ENCODE measurements around the gene MYCBP. TPM values are rescaled to one million over a fixed set of nuclear protein-coding genes. Genes with fewer than 3 reads are reported as not detected.

Gene MYCBP
- total and polyA plus RNA-seq, 2 of the 13 experiments (the other 11 are each of a cell fraction or from before 2014, with no cell fraction given): 11.4 to 30.4 TPM

DNA sequence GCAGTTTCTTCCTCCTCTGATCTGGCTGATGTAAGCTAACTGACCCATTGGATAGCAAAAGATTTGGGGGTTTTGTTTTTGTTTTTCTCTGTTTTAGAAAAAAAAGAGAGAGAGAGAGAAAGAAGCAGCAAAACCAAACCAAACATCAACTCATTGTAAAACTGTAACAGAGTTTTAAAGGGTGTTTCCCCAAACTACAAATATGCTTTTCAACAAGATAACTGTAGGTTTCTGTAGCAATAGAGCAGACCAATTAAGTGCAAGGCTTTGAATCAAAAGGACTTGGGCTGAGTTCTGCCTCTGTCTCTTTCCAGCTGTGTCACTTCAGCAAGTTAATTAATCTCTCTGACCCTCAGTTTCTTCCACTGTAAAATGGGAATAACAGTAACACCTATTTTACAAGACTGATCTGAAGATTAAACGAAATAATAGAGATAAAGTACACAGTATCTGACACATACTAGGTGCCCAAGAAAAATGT lies 58.1 kb downstream of the MYCBP start:
- no peak for FAIRE-seq
- TF ChIP-seq, protein P1, sequence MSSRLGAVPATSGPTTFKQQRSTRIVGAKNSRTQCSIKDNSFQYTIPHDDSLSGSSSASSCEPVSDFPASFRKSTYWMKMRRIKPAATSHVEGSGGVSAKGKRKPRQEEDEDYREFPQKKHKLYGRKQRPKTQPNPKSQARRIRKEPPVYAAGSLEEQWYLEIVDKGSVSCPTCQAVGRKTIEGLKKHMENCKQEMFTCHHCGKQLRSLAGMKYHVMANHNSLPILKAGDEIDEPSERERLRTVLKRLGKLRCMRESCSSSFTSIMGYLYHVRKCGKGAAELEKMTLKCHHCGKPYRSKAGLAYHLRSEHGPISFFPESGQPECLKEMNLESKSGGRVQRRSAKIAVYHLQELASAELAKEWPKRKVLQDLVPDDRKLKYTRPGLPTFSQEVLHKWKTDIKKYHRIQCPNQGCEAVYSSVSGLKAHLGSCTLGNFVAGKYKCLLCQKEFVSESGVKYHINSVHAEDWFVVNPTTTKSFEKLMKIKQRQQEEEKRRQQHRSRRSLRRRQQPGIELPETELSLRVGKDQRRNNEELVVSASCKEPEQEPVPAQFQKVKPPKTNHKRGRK (CRISPR knock-in tag; IDR thresholded peaks at IDR 0.05): no peak
- peak in 1 of 2 experiments; percentile 35; a peak in 1 of 4 replicates for TF ChIP-seq MAFK (conservative IDR thresholded peaks at IDR 0.05 in 1 of 2, IDR thresholded peaks at IDR 0.05 in 1 of 2; ENCODE audit: low read length in 2 of 2)
- Histone ChIP-seq H3K79me2 (ENCODE audit: insufficient read depth, low read length) (no peaks in the 10 kb centered on the region), H3K4me2 (ENCODE audit: low read depth, low read length) (no peak overlapping the region), H3K4me3 (replicated peaks in 1 of 3; ENCODE audit: insufficient read depth in 1 of 3, low read depth in 2 of 3, low read length in 3 of 3) (no peak overlapping the region), H3K36me3 (replicated peaks in 1 of 2; ENCODE audit: control insufficient read depth in 1 of 2, insufficient read depth in 2 of 2, low read length in 2 of 2) (no peaks in the 10 kb centered on the region), H3K27ac (ENCODE audit: extremely low read length, insufficient read depth, low read length) (no peak overlapping the region), H4K20me1 (ENCODE audit: insufficient read depth, low read length) (no peaks in the 10 kb centered on the region), H3K9me3 (ENCODE audit: low read length) (no peaks in the 10 kb centered on the region), H3K9ac (ENCODE audit: insufficient read depth, low read depth, low read length) (no peak overlapping the region), H3K27me3 (ENCODE audit: control insufficient read depth in 1 of 2, insufficient read depth in 2 of 2, low read length in 2 of 2) (peaks cover 0 to 64% of the 10 kb centered on the region in 2 experiments; a peak in 4 of 5 replicates), H3K4me1 (ENCODE audit: insufficient read depth, low read length) (peaks cover 19% of the 10 kb centered on the region), H2AFZ (ENCODE audit: low read length) (no peak overlapping the region)
- BruUV-seq (replicated peaks): no TSS peak
- WGBS (ENCODE audit: low lambda C conversion rate): 0% methylated on average over 1 of the region's 1 CpG
- POLR2A ChIA-PET: no interaction called here
- DNase-seq (ENCODE audit: low spot score): no peak
- in situ Hi-C loops (cut with HindIII; ENCODE audit: extremely low pct_ligation_motif_present, low pct_unique_long_range_greater_than_20kb): loop anchor here (5.0 kb wide), 2 partner anchors 208 to 773 kb away; no protein-coding TSS in a partner anchor
- intact Hi-C loops (cut with micrococcal nuclease; ENCODE audit: unreplicated experiment): loop anchor here (10.0 kb wide), 1 partner anchor 570 kb away; no protein-coding TSS in a partner anchor
- CTCF ChIA-PET (ENCODE audit: low intra/inter-chr PET ratio, low total read pairs): no interaction called here
- ATAC-seq: no peak

DNA sequence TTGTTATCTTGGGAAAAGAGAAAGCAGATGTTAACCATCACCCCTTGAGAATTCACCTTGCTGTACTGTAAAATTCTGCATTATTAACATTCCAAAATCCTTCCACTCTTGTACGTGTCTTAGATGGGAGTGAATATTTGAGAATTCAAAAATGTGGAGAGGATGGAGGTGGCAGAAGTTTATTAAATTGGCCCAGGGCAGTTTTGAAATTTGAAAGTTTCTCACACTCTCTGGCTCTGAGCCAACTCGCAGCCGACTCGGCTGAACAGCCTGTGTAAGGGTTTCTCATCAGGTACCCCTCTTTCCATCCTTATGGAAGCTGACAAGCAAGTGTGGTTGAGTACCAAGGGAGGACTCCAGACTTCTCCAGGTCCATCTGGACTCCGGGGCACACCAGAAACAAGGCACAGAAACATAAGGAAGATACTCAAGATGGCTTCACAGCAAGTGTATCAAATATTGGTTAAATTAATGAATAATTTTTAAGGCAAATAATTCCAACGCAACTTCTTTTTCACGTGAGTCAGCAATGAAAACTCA lies 58.6 kb downstream of the MYCBP start:
- FAIRE-seq (no peak), ATAC-seq (no peak), DNase-seq (ENCODE audit: low spot score) (no peak)
- no peak overlapping the region for H3K9ac ChIP-seq (ENCODE audit: insufficient read depth, low read depth, low read length)
- H2AFZ ChIP-seq (ENCODE audit: low read length): no peak overlapping the region
- H3K27ac ChIP-seq (ENCODE audit: extremely low read length, insufficient read depth, low read length): no peak overlapping the region
- H3K79me2 ChIP-seq (ENCODE audit: insufficient read depth, low read length): no peaks in the 10 kb centered on the region
- BruUV-seq (replicated peaks): no TSS peak
- ChIA-PET POLR2A (no interaction called here), CTCF (ENCODE audit: low intra/inter-chr PET ratio, low total read pairs) (no interaction called here)
- H3K36me3 ChIP-seq (replicated peaks in 1 of 2; ENCODE audit: control insufficient read depth in 1 of 2, insufficient read depth in 2 of 2, low read length in 2 of 2): no peaks in the 10 kb centered on the region
- H3K27me3 ChIP-seq (ENCODE audit: control insufficient read depth in 1 of 2, insufficient read depth in 2 of 2, low read length in 2 of 2): peaks cover 0 to 68% of the 10 kb centered on the region in 2 experiments; a peak in 4 of 5 replicates
- peaks cover 13% of the 10 kb centered on the region for H3K4me1 ChIP-seq (ENCODE audit: insufficient read depth, low read length)
- WGBS (ENCODE audit: low lambda C conversion rate): 14% methylated on average over 5 of the region's 7 CpGs
- H4K20me1 ChIP-seq (ENCODE audit: insufficient read depth, low read length): no peaks in the 10 kb centered on the region
- H3K4me2 ChIP-seq (ENCODE audit: low read depth, low read length): no peak overlapping the region
- TF ChIP-seq MLLT10 (CRISPR knock-in tag; IDR thresholded peaks at IDR 0.05) (no peak), SIN3B (IDR thresholded peaks at IDR 0.05; ENCODE audit: low read length) (no peak), NPAS2 (CRISPR knock-in tag; IDR thresholded peaks at IDR 0.05; ENCODE audit: borderline replicate concordance) (no peak), NFRKB (IDR thresholded peaks at IDR 0.05) (no peak), PCBP2 (optimal IDR thresholded peaks at IDR 0.05; ENCODE audit: low read depth, low read length, poor library complexity, severe bottlenecking) (no peak), ZNF703 (CRISPR knock-in tag; IDR thresholded peaks at IDR 0.05; ENCODE audit: borderline replicate concordance) (no peak), ATAD3A (CRISPR knock-in tag; IDR thresholded peaks at IDR 0.05) (no peak), ZBTB3 (CRISPR knock-in tag; IDR thresholded peaks at IDR 0.05; ENCODE audit: borderline replicate concordance, low read depth) (no peak), ZNF589 (CRISPR knock-in tag; conservative IDR thresholded peaks at IDR 0.05) (no peak), ZNF644 (CRISPR knock-in tag; IDR thresholded peaks at IDR 0.05; ENCODE audit: low read depth) (no peak)
- TF ChIP-seq, protein P2, sequence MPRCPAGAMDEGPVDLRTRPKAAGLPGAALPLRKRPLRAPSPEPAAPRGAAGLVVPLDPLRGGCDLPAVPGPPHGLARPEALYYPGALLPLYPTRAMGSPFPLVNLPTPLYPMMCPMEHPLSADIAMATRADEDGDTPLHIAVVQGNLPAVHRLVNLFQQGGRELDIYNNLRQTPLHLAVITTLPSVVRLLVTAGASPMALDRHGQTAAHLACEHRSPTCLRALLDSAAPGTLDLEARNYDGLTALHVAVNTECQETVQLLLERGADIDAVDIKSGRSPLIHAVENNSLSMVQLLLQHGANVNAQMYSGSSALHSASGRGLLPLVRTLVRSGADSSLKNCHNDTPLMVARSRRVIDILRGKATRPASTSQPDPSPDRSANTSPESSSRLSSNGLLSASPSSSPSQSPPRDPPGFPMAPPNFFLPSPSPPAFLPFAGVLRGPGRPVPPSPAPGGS (CRISPR knock-in tag; IDR thresholded peaks at IDR 0.05): no peak
- in situ Hi-C loops (cut with HindIII; ENCODE audit: extremely low pct_ligation_motif_present, low pct_unique_long_range_greater_than_20kb) (no loop called here), intact Hi-C loops (cut with micrococcal nuclease; ENCODE audit: unreplicated experiment) (loop anchor here (10.0 kb wide), 1 partner anchor 570 kb away; no protein-coding TSS in a partner anchor)
- H3K4me3 ChIP-seq (replicated peaks in 1 of 3; ENCODE audit: insufficient read depth in 1 of 3, low read depth in 2 of 3, low read length in 3 of 3): no peak overlapping the region
- H3K9me3 ChIP-seq (ENCODE audit: low read length): no peaks in the 10 kb centered on the region

All from HepG2 (cell line).